HG02938 (cell line): ENCODE data around the gene CTNNA2.

Experiments used
- ATAC-seq: cut with Tn5 transposase; IDR thresholded peaks from one replicate; pipeline ENCODE4 v1.9.1; 2021; ENCODE audit warnings: mild to moderate bottlenecking, moderate library complexity; ENCODE audit not compliant: unreplicated experiment

The CTNNA2 gene

GRCh38 chr2:80303006-80303908 is 790.4 kb downstream of the CTNNA2 start:
- no peak for ATAC-seq

DNA sequence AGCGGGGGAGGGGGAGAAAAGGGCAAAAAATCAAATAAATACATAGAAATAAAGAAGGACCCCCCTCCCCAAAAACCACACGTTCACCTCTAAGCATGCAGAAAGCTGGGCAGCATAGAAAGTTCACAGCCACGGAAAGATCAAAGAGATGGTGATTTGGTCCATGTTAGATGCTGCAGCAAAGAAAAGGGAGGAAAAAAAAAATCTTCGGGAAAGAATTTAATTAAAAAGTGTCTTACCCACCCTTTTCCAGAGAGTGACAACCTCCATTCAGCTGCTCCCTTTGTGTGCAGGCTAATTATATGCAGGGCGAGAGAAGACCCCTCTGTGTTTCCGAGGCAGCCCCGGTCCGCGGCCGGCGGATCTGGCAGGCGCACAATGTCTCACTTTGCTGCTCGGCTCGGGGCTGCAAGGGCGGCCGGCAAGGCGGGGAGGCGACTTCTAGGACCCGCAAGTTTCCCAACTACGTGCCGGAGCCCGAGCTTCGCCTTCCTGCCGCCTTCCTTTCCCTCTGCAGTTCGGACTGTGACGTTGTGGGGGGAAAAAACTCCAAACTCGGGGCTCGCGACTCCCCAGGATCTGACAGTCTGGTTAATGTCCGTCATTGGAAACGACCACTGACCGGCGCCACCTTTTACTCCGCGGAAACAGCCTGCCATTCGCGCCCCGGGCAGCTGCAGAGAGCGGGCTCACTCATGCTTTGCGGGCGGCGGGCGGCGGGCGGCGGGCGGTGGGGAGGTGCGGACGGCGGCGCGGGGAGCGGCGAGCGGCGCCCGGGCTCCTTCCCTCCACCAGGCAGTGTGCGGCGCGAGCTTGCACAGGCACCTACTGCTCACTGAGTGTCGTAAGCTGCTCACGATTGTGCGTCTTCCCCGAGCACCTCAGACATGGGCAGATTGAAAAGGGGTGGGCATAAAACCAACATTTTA is 791.3 kb downstream of the CTNNA2 start, which contains the start of gene LRRTM1:
Gene LRRTM1, minus strand, starts transcription at position 844 of the 929 bp plus-strand sequence. CDS start 933 bp downstream, outside the sequence.
- ATAC-seq, result no peak

DNA sequence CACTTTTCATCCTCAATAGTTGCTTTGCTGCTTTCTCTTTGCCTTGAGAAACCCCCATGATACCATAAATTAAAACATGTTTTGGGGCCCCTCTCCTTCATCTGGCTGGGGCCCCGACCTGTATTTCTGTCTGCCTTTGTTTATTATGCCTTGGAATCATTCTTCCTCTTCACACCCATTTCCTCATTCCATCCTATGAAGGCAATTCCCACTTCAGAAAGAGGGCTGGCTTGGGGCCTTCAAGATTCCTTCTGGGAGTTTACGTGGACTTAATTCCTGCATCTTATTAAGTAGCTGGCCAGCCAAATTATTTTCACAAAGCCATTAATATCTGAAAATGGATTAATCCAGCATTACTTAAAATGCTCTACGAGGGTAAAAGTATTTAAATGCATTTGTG is 798.5 kb downstream of the CTNNA2 start:
- ATAC-seq, result no peak

DNA sequence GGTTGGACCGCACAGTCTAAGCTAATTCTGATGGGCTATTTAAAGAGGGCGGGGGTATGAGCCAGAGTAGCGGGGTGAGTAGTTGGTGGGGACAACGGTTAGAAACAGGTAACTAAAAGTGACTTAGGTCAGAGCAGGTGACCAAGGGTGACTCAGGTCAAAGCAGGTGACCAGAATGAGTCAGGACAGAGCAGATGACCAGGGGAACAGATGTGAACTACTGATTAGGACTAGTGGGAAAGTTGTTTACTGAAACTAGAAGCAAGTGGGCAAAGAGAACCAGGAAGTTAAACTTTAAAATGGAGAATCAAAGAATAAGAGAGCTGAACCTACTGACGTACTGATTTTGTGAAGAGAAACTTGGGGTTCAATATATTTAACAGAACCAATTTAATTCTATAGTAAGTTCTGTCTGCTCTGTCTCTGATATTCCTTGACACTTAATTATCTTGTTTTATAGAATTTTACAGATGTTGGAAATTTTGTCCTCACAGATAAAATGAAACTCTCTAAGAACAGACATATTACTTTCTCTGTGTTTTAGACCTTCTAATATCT is 799.5 kb downstream of the CTNNA2 start:
- ATAC-seq, result no peak

- ATAC-seq, result no peak
Measured at GRCh38 chr2:80322311-80322920, 809.6 kb downstream of the CTNNA2 start.

GRCh38 chr2:80322958-80323357 is 810.1 kb downstream of the CTNNA2 start:
- no peak for ATAC-seq

DNA sequence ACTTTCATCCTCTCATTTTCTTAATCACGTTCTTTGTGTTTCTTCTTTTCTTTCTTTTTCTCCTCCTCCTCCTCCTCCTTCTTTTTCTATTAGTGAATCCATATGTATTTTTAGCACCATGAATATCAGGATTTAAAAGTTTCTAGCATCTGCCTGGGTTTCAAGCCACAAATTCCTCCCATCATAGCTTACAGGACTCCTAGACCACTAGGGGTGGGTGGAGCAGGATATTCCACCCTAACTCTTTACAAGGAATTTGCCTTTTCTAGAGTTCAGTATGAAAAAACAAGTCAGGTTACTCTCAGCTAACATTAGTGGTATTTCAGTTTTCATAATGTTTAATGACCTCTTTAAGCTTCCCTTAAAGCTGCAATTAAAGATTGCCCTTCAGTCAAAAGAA is 810.8 kb downstream of the CTNNA2 start:
- no peak for ATAC-seq

DNA sequence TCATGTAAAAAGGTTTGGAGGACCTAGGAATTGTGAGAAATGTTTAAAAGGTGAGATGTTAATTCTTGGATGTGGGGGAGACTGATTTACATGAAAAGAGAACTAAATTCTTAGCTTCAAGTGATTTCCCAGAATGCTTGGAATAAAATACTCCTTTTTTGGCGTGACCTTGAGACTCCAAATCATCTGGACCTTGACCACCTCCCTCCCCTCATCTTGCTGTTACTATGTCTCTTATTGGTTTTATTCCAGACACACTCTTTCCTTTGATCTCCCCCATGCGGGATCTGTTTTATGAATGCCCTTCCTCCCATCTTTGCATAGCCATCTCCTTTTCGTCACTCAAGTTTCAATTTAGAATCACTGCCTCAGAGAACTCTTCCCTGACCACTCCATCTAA is 811.7 kb downstream of the CTNNA2 start:
- no peak for ATAC-seq

- no peak for ATAC-seq
Measured at GRCh38 chr2:80326214-80326613, 813.4 kb downstream of the CTNNA2 start.

DNA sequence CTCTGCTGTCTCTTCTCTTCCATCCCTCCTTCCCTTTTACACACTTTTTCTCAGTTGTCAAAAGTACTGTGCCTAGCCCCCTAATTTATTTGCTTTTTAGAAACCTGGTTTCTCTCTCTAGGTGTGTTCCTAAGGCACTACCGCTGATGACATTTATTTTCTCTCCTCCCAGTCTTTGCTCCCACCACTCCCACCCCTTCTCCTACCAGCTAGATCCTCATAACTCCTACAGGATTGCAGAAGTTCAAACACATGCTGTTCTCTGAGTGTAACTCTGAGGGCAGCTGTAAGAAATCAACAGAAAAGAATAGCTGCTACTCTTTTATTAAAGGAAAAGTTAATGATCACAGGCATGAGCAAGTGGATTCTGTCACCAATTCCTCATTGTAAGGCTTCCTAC is 814.0 kb downstream of the CTNNA2 start:
- no peak for ATAC-seq

- no peak for ATAC-seq
Measured at GRCh38 chr2:80328159-80328571, 815.3 kb downstream of the CTNNA2 start.

- ATAC-seq, result no peak
Measured at GRCh38 chr2:80329491-80329890, 816.6 kb downstream of the CTNNA2 start.

- no peak for ATAC-seq
Measured at GRCh38 chr2:80330527-80331450, 817.9 kb downstream of the CTNNA2 start.

- ATAC-seq, result no peak
Measured at GRCh38 chr2:80333886-80334285, 821.0 kb downstream of the CTNNA2 start.

- ATAC-seq, result no peak
Measured at GRCh38 chr2:80335411-80335810, 822.6 kb downstream of the CTNNA2 start.

- no peak for ATAC-seq
Measured at GRCh38 chr2:80338794-80339193, 825.9 kb downstream of the CTNNA2 start.

DNA sequence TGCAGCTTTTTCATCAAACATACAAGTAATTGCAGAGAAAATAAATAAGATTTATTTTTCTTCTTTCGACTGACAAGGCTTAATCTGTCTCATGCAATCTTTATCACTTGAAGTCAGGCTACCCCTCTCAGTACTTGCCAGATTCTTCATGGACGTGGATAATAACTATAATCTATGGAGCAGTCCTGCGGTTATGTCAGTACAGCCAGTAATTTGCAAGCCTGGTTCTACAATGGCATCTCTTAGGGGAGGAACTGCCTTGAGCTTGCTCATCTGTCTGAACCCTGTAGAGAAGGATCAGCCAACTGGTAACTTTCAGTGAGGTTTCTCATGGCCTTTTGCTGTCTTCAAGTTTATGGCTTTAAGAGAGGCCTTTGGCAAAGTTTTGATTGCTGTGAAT is 827.2 kb downstream of the CTNNA2 start:
- no peak for ATAC-seq

DNA sequence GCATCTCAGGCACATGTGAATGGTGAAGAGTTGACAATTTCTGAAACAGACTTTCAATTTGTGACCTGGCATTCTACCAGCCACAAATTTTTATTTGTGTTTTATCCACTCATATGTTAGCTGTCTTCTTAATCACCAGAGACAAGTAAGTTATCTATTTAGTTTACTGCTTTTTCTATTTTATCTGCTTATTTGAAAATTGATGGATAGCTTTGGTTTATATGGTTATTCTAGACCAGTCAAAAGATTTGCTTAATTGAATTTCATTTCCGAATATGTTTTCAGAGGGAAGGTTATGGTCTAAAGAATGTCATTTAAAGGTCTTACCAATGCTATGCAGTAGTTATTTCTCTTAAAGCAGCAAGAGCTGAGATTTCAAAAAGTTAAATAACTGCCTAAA is 835.2 kb downstream of the CTNNA2 start:
- no peak for ATAC-seq

DNA sequence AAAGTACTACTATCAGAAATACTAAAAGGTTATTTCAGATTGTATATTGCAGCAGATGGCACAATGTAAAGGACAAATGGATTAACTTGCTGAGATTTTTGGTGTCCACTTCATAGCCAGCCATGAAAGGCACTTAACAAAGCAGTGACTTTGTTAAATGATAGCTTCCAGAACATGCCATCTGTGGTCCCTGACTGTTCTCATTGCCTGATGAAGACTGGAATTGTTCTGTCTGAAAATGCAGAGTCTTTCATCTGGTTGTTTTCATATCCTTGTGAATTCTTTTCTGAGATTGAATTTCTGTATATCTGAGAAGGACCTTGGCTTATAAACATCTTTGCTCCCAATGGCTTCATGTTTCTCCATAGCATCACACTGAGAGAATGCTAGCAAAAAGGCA is 836.1 kb downstream of the CTNNA2 start:
- no peak for ATAC-seq

GRCh38 chr2:80351231-80351630 is 838.4 kb downstream of the CTNNA2 start:
- ATAC-seq, result no peak
